Sigmoid colon (tissue), 3 donors: ENCODE results near the gene NUDT4.

Experiments
- CTCF ChIP-seq, 4 experiments: fragments of 450-650 bp in 3 of 4; fragments of 200-600 bp in 1 of 4; IDR thresholded peaks; one replicate each; pipeline ENCODE4 v1.5.1; 2016 to 2019; ENCODE audit warnings: antibody characterized with exemption in 4 of 4, mild to moderate bottlenecking in 3 of 4, moderate library complexity in 2 of 4
- POLR2A ChIP-seq, 2 donors: fragments of 450-650 bp; IDR thresholded peaks; one replicate each; pipeline ENCODE4 v1.6.1; 2016; ENCODE audit warnings: antibody characterized with exemption in 2 of 2, mild to moderate bottlenecking in 2 of 2, moderate library complexity in 2 of 2

GRCh38 chr12:93397412-93397811 lies 19.7 kb downstream of the NUDT4 start:
- TF ChIP-seq POLR2A (IDR thresholded peaks at IDR 0.05) (no peak), CTCF (IDR thresholded peaks at IDR 0.05) (no peak)
